GM23338 (cell line): ENCODE results near the gene KAZN. TPM values are rescaled to one million over a fixed set of nuclear protein-coding genes. Genes with fewer than 3 reads are reported as not detected.

Experiments
- ATAC-seq: fragments of 200-7000 bp; cut with Tn5 transposase; 3 replicates; pipeline ENCODE4 v1.9.1; 2020
- DNase-seq: peaks from one replicate; pipeline ENCODE4 v3.0.0-alpha.2; 2015; ENCODE audit warnings: low spot score
- H2AFZ ChIP-seq: fragments of 200-600 bp; sonication (generic); 2 replicates; pipeline ENCODE4 v1.8.0; 2016; ENCODE audit warnings: antibody characterized with exemption, mild to moderate bottlenecking, moderate library complexity
- H3F3A ChIP-seq: fragments of 200-600 bp; sonication (generic); replicated peaks from 2 replicates; pipeline ENCODE4 v1.8.0; 2017; ENCODE audit warnings: antibody characterized with exemption, mixed run types, low read depth
- H3K27ac ChIP-seq: fragments of 200-600 bp; sonication (generic); 2 replicates; pipeline ENCODE4 v1.6.1; 2016; ENCODE audit warnings: low read depth
- H3K27me3 ChIP-seq: fragments of 200-600 bp; sonication (generic); 2 replicates; pipeline ENCODE4 v1.8.0; 2016; ENCODE audit warnings: mild to moderate bottlenecking, mixed run types, moderate library complexity; ENCODE audit not compliant: insufficient read depth
- H3K36me3 ChIP-seq: fragments of 200-600 bp; sonication (generic); 2 replicates; pipeline ENCODE4 v1.8.0; 2016; ENCODE audit warnings: mild to moderate bottlenecking; ENCODE audit not compliant: insufficient read depth
- H3K4me1 ChIP-seq: fragments of 200-600 bp; sonication (generic); 2 replicates; pipeline ENCODE4 v1.8.0; 2016; ENCODE audit warnings: mild to moderate bottlenecking, moderate library complexity; ENCODE audit not compliant: insufficient read depth
- H3K4me2 ChIP-seq: fragments of 200-600 bp; sonication (generic); 2 replicates; pipeline ENCODE4 v1.7.1; 2017; ENCODE audit warnings: mixed run types
- H3K4me3 ChIP-seq: fragments of 200-600 bp; sonication (generic); 2 replicates; pipeline ENCODE4 v1.6.1; 2016; ENCODE audit warnings: mixed run types
- H3K79me2 ChIP-seq: fragments of 200-600 bp; sonication (generic); replicated peaks from 2 replicates; pipeline ENCODE4 v1.8.0; 2017; ENCODE audit warnings: mild to moderate bottlenecking; ENCODE audit not compliant: insufficient read depth
- H3K9me2 ChIP-seq: fragments of 200-600 bp; sonication (generic); 2 replicates; pipeline ENCODE4 v1.8.0; 2017; ENCODE audit not compliant: insufficient read depth
- H4K20me1 ChIP-seq: fragments of 200-600 bp; sonication (generic); replicated peaks from 2 replicates; pipeline ENCODE4 v1.8.0; 2017; ENCODE audit warnings: mild to moderate bottlenecking; ENCODE audit not compliant: insufficient read depth
- H3K27ac Mint-ChIP-seq: 2 replicates; pipeline ENCODE4 v1.8.0; 2020; ENCODE audit warnings: inconsistent platforms, mild to moderate bottlenecking, moderate library complexity, mixed read lengths
- H3K27me3 Mint-ChIP-seq: 3 replicates; pipeline ENCODE4 v1.8.0; 2022; ENCODE audit warnings: low read depth, mild to moderate bottlenecking, moderate library complexity, mixed read lengths, inconsistent platforms; ENCODE audit not compliant: insufficient read depth, poor library complexity
- H3K36me3 Mint-ChIP-seq: 3 replicates; pipeline ENCODE4 v1.8.0; 2021; ENCODE audit warnings: low read depth, mild to moderate bottlenecking, inconsistent platforms, moderate library complexity, mixed read lengths
- H3K4me1 Mint-ChIP-seq: 3 replicates; pipeline ENCODE4 v1.8.0; 2020; ENCODE audit warnings: mild to moderate bottlenecking, inconsistent platforms, mixed read lengths
- H3K4me3 Mint-ChIP-seq: 3 replicates; pipeline ENCODE4 v1.8.0; 2021; ENCODE audit warnings: moderate library complexity, mild to moderate bottlenecking, inconsistent platforms, mixed read lengths
- H3K9me3 Mint-ChIP-seq: 3 replicates; pipeline ENCODE4 v1.8.0; 2020; ENCODE audit warnings: moderate library complexity, mild to moderate bottlenecking, inconsistent platforms, mixed read lengths
- CREB1 ChIP-seq: fragments of 250-450 bp; sonication (Bioruptor Pico); IDR thresholded peaks from 2 replicates; pipeline ENCODE4 v1.5.0; 2020; ENCODE audit warnings: low read depth, mild to moderate bottlenecking, moderate library complexity
- CTCF ChIP-seq, 2 experiments: fragments of 200-600 bp in 1 of 2; sonication (generic) in 1 of 2; conservative IDR thresholded peaks; 2 replicates each; pipeline versions ENCODE4 v1.5.1 to v1.6.1; 2016 to 2017; ENCODE audit warnings: antibody characterized with exemption in 2 of 2, low read depth in 2 of 2, mild to moderate bottlenecking in 2 of 2, moderate library complexity in 1 of 2
- ETS1 ChIP-seq: IDR thresholded peaks from 2 replicates; pipeline ENCODE4 v1.6.1; 2016; ENCODE audit warnings: antibody characterized with exemption
- EZH2 ChIP-seq: fragments of 200-600 bp; sonication (generic); IDR thresholded peaks from one replicate; pipeline ENCODE4 v1.8.0; 2017; ENCODE audit warnings: antibody characterized with exemption, mild to moderate bottlenecking, low read depth; ENCODE audit not compliant: unreplicated experiment
- EZH2phosphoT487 ChIP-seq: fragments of 200-600 bp; sonication (generic); IDR thresholded peaks from one replicate; pipeline ENCODE4 v1.8.1; 2018; ENCODE audit warnings: antibody characterized with exemption; ENCODE audit not compliant: unreplicated experiment
- JUNB ChIP-seq: IDR thresholded peaks from one replicate; pipeline ENCODE4 v1.6.1; 2016; ENCODE audit warnings: antibody characterized with exemption; ENCODE audit not compliant: unreplicated experiment
- NANOG ChIP-seq: IDR thresholded peaks from 2 replicates; pipeline ENCODE4 v1.6.1; 2016; ENCODE audit warnings: antibody characterized with exemption, borderline replicate concordance
- POLR2AphosphoS5 ChIP-seq: IDR thresholded peaks from 2 replicates; pipeline ENCODE4 v1.6.1; 2016; ENCODE audit warnings: antibody characterized with exemption, low read depth
- REST ChIP-seq: IDR thresholded peaks from one replicate; pipeline ENCODE4 v1.6.1; 2018; ENCODE audit warnings: antibody characterized with exemption; ENCODE audit not compliant: unreplicated experiment
- STAT1 ChIP-seq: IDR thresholded peaks from one replicate; pipeline ENCODE4 v1.6.1; 2016; ENCODE audit warnings: antibody characterized with exemption; ENCODE audit not compliant: unreplicated experiment
- ZNF114 ChIP-seq: fragments of 250-450 bp; sonication (Bioruptor Pico); IDR thresholded peaks from 2 replicates; pipeline ENCODE4 v1.5.0; 2020; ENCODE audit warnings: mild to moderate bottlenecking, moderate library complexity
- ZNF331 ChIP-seq: fragments of 250-450 bp; sonication (Bioruptor Pico); IDR thresholded peaks from 2 replicates; pipeline ENCODE4 v1.5.0; 2020; ENCODE audit warnings: low read depth, mild to moderate bottlenecking, moderate library complexity
- ZNF462 ChIP-seq: fragments of 250-450 bp; sonication (Bioruptor Pico); IDR thresholded peaks from 2 replicates; pipeline ENCODE4 v1.5.0; 2020; ENCODE audit warnings: mild to moderate bottlenecking, moderate library complexity
- polyA plus RNA-seq: library from polyadenylated mRNA; unstranded; fragments of >200 nt; fragmentation: Nextera tagmentation; extraction: Ambion mirVana; gene quantifications from 2 replicates; pipeline ENCODE4 v1.2.1, GENCODE V29; 2016
- total RNA-seq: library from RNA; depleted of rRNA; stranded (reverse); fragments of >200 nt; shearing (Covaris generic); gene quantifications from 2 replicates; pipeline ENCODE4 v1.2.3, GENCODE V29; 2014

Gene KAZN
- total and polyA plus RNA-seq, 2 experiments from 2014 or later: 9.9 to 15.0 TPM

- no peaks in the 10 kb centered on the region for H3K27me3 ChIP-seq
- no peaks in the 10 kb centered on the region for H3K9me2 ChIP-seq
- no peak overlapping the region for H2AFZ ChIP-seq
- H4K20me1 ChIP-seq: no peaks in the 10 kb centered on the region; the same call in 1 of the 2 replicates
- H3K4me1 ChIP-seq: no peaks in the 10 kb centered on the region
- no peak overlapping the region for H3K27ac Mint-ChIP-seq
- H3K4me3 Mint-ChIP-seq: no peak overlapping the region
- H3K4me3 ChIP-seq: no peak overlapping the region
- peaks cover 2% of the 10 kb centered on the region for H3K27me3 Mint-ChIP-seq
- no peak overlapping the region for H3K4me2 ChIP-seq
- no peak for ATAC-seq
- DNase-seq: no peak
- TF ChIP-seq REST (no peak), ZNF114 (CRISPR knock-in tag) (no peak), CTCF (conservative IDR thresholded peaks at IDR 0.05; ENCODE audit: low read depth in 2 of 2) (no peak), STAT1 (no peak), ZNF462 (CRISPR knock-in tag) (no peak), ZNF331 (no peak), POLR2AphosphoS5 (no peak), JUNB (no peak), EZH2 (no peak), EZH2phosphoT487 (no peak), ETS1 (no peak), NANOG (no peak), CREB1 (CRISPR knock-in tag) (no peak)
- H3K4me1 Mint-ChIP-seq: peaks cover 8% of the 10 kb centered on the region
- H3K79me2 ChIP-seq: no peaks in the 10 kb centered on the region
- no peaks in the 10 kb centered on the region for H3K36me3 ChIP-seq
- no peaks in the 10 kb centered on the region for H3F3A ChIP-seq
- H3K9me3 Mint-ChIP-seq: no peaks in the 10 kb centered on the region
- H3K36me3 Mint-ChIP-seq: no peaks in the 10 kb centered on the region
- H3K27ac ChIP-seq: no peak overlapping the region
Observed at GRCh38 chr1:14997646-14998276, 399.3 kb downstream of the KAZN start.
